D721Med (cell line): ENCODE measurements around the gene CD226.
"Not testable (repeated sequence)": the region's sequence is repeated elsewhere in the genome, so short reads cannot be mapped to it uniquely, and the experiment has no call there.

ENCODE experiments used
- DNase-seq: peaks from one replicate; pipeline ENCODE4 v3.0.0; 2011; ENCODE audit warnings: low spot score; ENCODE audit not compliant: insufficient read length
- FAIRE-seq: peaks from 2 replicates; lab custom pipeline; 2011; peaks lifted over from hg19 to GRCh38; lab: Jason Lieb, UNC
- CTCF ChIP-seq: IDR thresholded peaks from 2 replicates; pipeline ENCODE4 v1.5.1; 2012; ENCODE audit warnings: mild to moderate bottlenecking, control low read depth; ENCODE audit not compliant: insufficient read depth; ENCODE audit errors: missing control alignments

Gene CD226

DNA sequence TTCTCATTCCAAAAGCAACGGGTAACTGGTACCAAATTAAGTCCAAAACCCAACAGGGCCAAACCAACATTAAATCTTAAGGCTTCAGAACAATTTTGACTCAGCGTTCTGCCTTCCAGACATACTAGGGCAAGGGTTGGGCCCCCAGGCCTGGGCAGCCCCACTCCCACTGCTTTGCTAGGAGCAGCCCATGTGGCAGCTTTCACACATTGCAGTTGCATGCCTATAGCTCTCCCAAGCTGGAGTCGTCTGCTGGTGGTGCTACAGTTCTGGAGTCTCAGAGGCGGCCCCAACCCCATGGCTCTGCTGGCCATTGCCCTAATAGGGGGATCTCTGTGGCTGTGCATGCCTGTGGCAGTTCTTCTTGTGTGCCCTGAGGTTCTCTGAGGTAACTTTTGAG lies 37.6 kb upstream of the CD226 start:
- DNase-seq (no peak), FAIRE-seq (no peak)
- no peak for TF ChIP-seq CTCF

- DNase-seq (no peak), FAIRE-seq (no peak)
- TF ChIP-seq CTCF, result no peak
These were observed 34.7 kb upstream of the CD226 start for GRCh38 chr18:69982417-69982816.

DNA sequence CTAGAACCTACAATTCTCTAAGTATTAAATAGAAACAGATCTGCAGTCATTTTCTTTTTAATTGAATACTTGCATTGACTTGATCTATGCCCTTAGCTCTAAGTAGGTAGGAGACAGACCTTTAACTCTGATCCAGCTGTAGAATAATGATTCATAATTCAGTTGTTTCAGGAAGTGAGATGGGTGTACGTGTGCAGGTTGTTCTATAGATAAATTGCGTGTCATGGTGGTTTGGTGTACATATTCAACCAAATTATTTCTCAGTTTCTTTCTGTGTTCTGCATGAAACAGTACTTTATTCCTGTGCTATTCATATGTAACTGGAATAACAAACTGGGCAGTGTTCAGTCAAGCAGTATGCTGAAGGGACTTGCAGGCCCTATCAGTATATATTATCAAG lies 34.3 kb upstream of the CD226 start:
- no peak for TF ChIP-seq CTCF
- FAIRE-seq (no peak), DNase-seq (no peak)

DNA sequence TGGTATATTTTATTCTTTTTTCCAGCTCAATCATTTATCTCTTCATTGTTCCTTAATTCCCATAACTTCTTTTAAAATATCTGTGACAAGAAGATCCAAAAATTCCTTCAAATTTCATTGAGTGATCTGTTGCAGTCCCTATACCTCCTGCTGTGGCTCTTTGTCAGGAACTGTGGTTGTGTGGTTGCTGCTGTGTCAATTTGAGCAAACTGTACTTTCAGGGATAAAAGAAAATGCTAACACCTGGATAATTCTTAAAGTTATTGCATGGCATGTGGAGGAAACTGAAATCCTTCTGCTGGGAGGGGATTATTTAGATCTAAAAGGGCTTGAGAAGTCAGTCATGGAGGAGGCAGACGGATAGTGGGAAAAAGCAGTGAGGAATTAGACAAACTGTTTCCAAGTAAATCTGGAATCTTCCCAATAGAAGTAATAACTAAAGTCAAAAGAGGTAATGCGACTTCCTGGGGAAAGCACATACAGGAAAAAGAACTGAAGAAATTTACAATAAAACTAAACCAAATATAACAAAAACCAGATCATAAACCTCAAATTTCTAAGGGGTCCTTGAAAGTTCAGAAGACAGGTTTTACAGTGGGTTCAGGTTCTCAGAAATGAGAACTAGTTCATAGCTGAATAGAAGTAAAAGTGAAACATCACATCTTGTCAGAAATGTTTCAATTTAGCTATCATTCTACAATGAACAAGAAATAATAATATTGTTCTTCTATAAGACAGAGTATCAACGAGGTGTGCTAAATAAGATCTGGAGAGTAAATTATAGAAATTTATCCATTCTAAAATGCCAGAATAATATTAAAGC lies 33.5 kb upstream of the CD226 start:
- TF ChIP-seq CTCF, result no peak
- no peak for DNase-seq
- peak; percentile 100 for FAIRE-seq

DNA sequence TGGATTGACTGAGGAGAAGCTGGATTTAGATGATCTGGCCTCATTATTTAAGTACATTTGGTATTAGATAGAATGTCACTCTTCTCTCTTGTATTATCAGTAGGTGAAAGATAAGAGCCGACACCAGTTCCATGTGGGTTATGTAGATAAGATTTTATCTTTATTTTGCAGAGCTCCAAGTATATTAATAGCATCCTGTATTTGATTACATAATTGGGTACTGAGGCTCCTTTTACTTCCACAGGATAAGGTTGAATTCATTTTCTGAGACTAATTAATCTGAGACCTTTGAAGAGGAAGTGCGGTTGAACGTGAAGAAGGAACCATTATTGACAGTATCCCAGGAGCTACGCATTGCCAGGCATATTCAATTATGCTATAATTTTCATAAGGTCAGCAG lies 32.8 kb upstream of the CD226 start:
- FAIRE-seq (no peak), DNase-seq (no peak)
- TF ChIP-seq CTCF, result no peak

DNA sequence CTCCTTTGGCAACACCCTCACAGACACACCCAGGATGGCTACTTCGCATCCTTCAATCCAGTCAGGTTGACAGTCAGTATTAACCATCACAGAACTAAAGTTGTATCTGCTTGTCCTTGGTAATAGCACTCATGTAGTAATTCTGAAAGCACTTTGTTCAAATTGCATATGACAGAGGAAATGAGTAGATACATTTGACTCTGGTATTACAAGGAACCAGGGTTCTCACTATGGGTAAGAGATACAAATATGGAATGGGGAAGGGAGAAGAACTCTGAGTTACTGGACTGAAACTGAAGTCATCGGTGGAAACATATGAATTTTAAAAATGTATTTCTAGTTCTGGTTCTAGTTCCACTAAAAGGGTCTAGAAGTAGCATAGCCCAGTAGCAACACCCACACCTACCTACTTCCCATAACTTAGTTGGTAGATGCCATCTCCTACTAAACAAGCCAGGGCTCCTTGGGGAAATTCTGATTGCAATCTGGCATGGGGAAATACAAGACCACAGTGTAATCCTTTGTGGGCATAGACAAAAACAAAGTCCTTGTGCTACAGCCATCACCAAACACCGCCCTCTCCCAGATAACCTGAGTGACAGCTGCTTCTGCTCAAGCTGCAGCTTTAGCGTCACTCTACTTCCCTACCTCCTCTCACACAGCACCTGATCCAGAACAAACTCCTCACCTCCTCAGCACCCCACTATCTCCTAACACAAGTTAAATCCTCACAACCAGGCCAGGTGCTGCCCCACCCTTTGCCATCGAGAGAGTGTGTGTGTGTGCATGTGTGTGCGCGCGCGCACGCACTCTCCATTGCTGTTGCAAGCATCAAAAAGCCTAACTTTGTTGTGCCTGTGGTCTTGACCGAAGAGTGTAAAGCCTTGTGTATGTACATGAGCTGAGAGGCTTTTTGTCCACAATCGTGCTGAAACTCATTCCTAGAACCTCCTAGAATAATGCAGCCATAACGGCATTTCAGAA lies 31.4 kb upstream of the CD226 start:
- DNase-seq (no peak), FAIRE-seq (peak; percentile 92)
- TF ChIP-seq CTCF, result no peak

- not testable (repeated sequence) for DNase-seq, FAIRE-seq
These were observed 27.6 kb upstream of the CD226 start for GRCh38 chr18:69975294-69975693.
